H1 (cell line): ENCODE results near the gene PDZD8. TPM values are rescaled to one million over a fixed set of nuclear protein-coding genes. Genes with fewer than 3 reads are reported as not detected.

Experiments used
- CTCF ChIA-PET: fragments of 300-600 bp; sonication (Branson Sonifier 250); formaldehyde crosslinking; loops from one replicate; lab custom pipeline; 2021; ENCODE audit not compliant: partially characterized antibody; lab: Charles Lee
- POLR2A ChIA-PET: fragments of 300-600 bp; sonication (Branson Sonifier 250); formaldehyde crosslinking; loops from one replicate; lab custom pipeline; 2021; ENCODE audit warnings: inconsistent platforms; ENCODE audit not compliant: partially characterized antibody; lab: Charles Lee
- DNase-seq, 2 experiments: peaks; one replicate each; pipeline versions ENCODE4 v3.0.0 to v3.0.0-alpha.2; 2010 to 2022; ENCODE audit warnings: low spot score in 2 of 2, low read depth in 1 of 2, mixed read lengths in 1 of 2
- FAIRE-seq: peaks from 2 replicates; lab custom pipeline; 2011; peaks lifted over from hg19 to GRCh38; lab: Jason Lieb, UNC
- H2AFZ ChIP-seq: 2 replicates; pipeline ENCODE4 v1.8.1; 2012; ENCODE audit warnings: low read length, inconsistent platforms
- H2AK5ac ChIP-seq: 2 replicates; pipeline ENCODE4 v1.6.1; 2013; ENCODE audit warnings: low read depth, low read length
- H2BK120ac ChIP-seq: replicated peaks from 2 replicates; pipeline ENCODE3; 2013; ENCODE audit warnings: low read depth, low read length, inconsistent platforms
- H2BK12ac ChIP-seq: 2 replicates; pipeline ENCODE4 v1.6.1; 2013; ENCODE audit warnings: low read depth, low read length
- H2BK15ac ChIP-seq: 2 replicates; pipeline ENCODE4 v1.6.1; 2013; ENCODE audit warnings: low read length
- H2BK20ac ChIP-seq: 2 replicates; pipeline ENCODE4 v1.6.1; 2013; ENCODE audit warnings: low read length
- H2BK5ac ChIP-seq: 2 replicates; pipeline ENCODE4 v1.6.1; 2013; ENCODE audit warnings: low read depth, low read length
- H3K14ac ChIP-seq: 2 replicates; pipeline ENCODE4 v1.6.1; 2013; ENCODE audit warnings: inconsistent platforms; ENCODE audit not compliant: insufficient read length
- H3K18ac ChIP-seq: 2 replicates; pipeline ENCODE4 v1.6.1; 2013; ENCODE audit warnings: low read length; ENCODE audit errors: extremely low read depth
- H3K23ac ChIP-seq: 2 replicates; pipeline ENCODE4 v1.6.1; 2013; ENCODE audit warnings: inconsistent platforms; ENCODE audit not compliant: insufficient read length
- H3K23me2 ChIP-seq: 2 replicates; pipeline ENCODE4 v1.6.1; 2013; ENCODE audit warnings: low read depth, low read length
- H3K27ac ChIP-seq: 2 replicates; pipeline ENCODE4 v1.6.1; 2011; ENCODE audit warnings: low read depth, low read length, inconsistent platforms
- H3K27me3 ChIP-seq, 4 experiments: replicated peaks in 1 of 4; 1 replicate in 1 of 4; 2 replicates in 3 of 4; pipeline versions ENCODE4 v1.6.1 to v1.8.1; 2011 to 2013; ENCODE audit warnings: low read length in 3 of 4, mild to moderate bottlenecking in 3 of 4, inconsistent platforms in 2 of 4, mixed read lengths in 2 of 4, moderate library complexity in 1 of 4; ENCODE audit not compliant: control insufficient read depth in 3 of 4, insufficient read depth in 3 of 4; ENCODE audit errors: extremely low read depth in 1 of 4
- H3K36me3 ChIP-seq, 4 experiments: 2 replicates each; pipeline versions ENCODE4 v1.6.1 to v1.8.1; 2011 to 2013; ENCODE audit warnings: mild to moderate bottlenecking in 4 of 4, low read length in 3 of 4, moderate library complexity in 2 of 4, control low read depth in 1 of 4, inconsistent platforms in 1 of 4; ENCODE audit not compliant: insufficient read depth in 4 of 4, control insufficient read depth in 2 of 4
- H3K4ac ChIP-seq: replicated peaks from 2 replicates; pipeline ENCODE3; 2013; ENCODE audit warnings: low read length, low read depth, mixed read lengths, inconsistent platforms; ENCODE audit not compliant: insufficient read length
- H3K4me1 ChIP-seq, 4 experiments: replicated peaks in 1 of 4; 1 replicate in 1 of 4; 2 replicates in 3 of 4; pipeline versions ENCODE4 v1.6.1 to v1.8.1; 2011 to 2013; ENCODE audit warnings: low read length in 3 of 4, inconsistent platforms in 2 of 4, mixed read lengths in 1 of 4; ENCODE audit not compliant: insufficient read depth in 4 of 4, control insufficient read depth in 3 of 4
- H3K4me2 ChIP-seq, 2 experiments: 2 replicates each; pipeline versions ENCODE4 v1.6.1 to v1.8.1; 2011 to 2013; ENCODE audit warnings: low read depth in 2 of 2, low read length in 2 of 2, control low read depth in 1 of 2, inconsistent platforms in 1 of 2, mild to moderate bottlenecking in 1 of 2; ENCODE audit not compliant: insufficient read depth in 1 of 2
- H3K4me3 ChIP-seq, 4 experiments: fragments of 200-600, 300-600 bp in 1 of 4; sonication (generic), shearing (Covaris generic), sonication (Bioruptor Twin) in 1 of 4; 2 replicates each; pipeline versions ENCODE4 v1.5.1 to v1.8.1; 2011 to 2016; ENCODE audit warnings: low read length in 4 of 4, low read depth in 3 of 4, control low read depth in 2 of 4, inconsistent platforms in 2 of 4, mild to moderate bottlenecking in 2 of 4, mixed read lengths in 1 of 4, moderate library complexity in 1 of 4; ENCODE audit not compliant: insufficient read depth in 2 of 4; ENCODE audit errors: extremely low read depth in 1 of 4
- H3K56ac ChIP-seq: replicated peaks from 2 replicates; pipeline ENCODE3; 2013; ENCODE audit warnings: low read depth, mild to moderate bottlenecking, mixed read lengths, low read length, inconsistent platforms; ENCODE audit not compliant: insufficient read length
- H3K79me1 ChIP-seq: 2 replicates; pipeline ENCODE4 v1.6.1; 2013; ENCODE audit warnings: low read depth, low read length, control low read depth
- H3K79me2 ChIP-seq, 2 experiments: 2 replicates each; pipeline versions ENCODE4 v1.6.1 to v1.8.1; 2012 to 2013; ENCODE audit warnings: low read length in 2 of 2, mild to moderate bottlenecking in 2 of 2, inconsistent platforms in 1 of 2; ENCODE audit not compliant: insufficient read depth in 2 of 2, control insufficient read depth in 1 of 2
- H3K9ac ChIP-seq, 4 experiments: replicated peaks in 1 of 4; 1 replicate in 1 of 4; 2 replicates in 3 of 4; pipeline versions ENCODE4 v1.6.1 to v1.8.1; 2011 to 2013; ENCODE audit warnings: low read depth in 3 of 4, low read length in 3 of 4, control low read depth in 2 of 4, mild to moderate bottlenecking in 2 of 4, moderate library complexity in 2 of 4, inconsistent platforms in 1 of 4; ENCODE audit errors: extremely low read depth in 1 of 4
- H3K9me3 ChIP-seq, 2 experiments: 2 replicates each; pipeline versions ENCODE4 v1.6.1 to v1.8.1; 2012 to 2013; ENCODE audit warnings: mild to moderate bottlenecking in 2 of 2, moderate library complexity in 2 of 2, control low read depth in 1 of 2, inconsistent platforms in 1 of 2, low read depth in 1 of 2, low read length in 1 of 2, mixed read lengths in 1 of 2; ENCODE audit not compliant: insufficient read depth in 2 of 2
- H4K20me1 ChIP-seq, 2 experiments: replicated peaks in 1 of 2; 2 replicates each; pipeline versions ENCODE3 to v1.8.1; 2011 to 2013; ENCODE audit warnings: inconsistent platforms in 2 of 2, low read length in 2 of 2, mild to moderate bottlenecking in 1 of 2; ENCODE audit not compliant: insufficient read depth in 2 of 2, control insufficient read depth in 1 of 2
- H4K5ac ChIP-seq: 2 replicates; pipeline ENCODE4 v1.6.1; 2013; ENCODE audit warnings: low read length, low read depth, mixed read lengths, inconsistent platforms; ENCODE audit not compliant: insufficient read length
- H4K8ac ChIP-seq: 2 replicates; pipeline ENCODE4 v1.8.0; 2013; ENCODE audit warnings: mild to moderate bottlenecking, moderate library complexity, low read length, inconsistent platforms; ENCODE audit not compliant: insufficient read depth; ENCODE audit errors: extremely low read depth
- H4K91ac ChIP-seq: replicated peaks from 2 replicates; pipeline ENCODE3; 2013; ENCODE audit warnings: low read length, mixed read lengths, inconsistent platforms; ENCODE audit not compliant: insufficient read length
- BRCA1 ChIP-seq: IDR thresholded peaks from 2 replicates; pipeline ENCODE4 v1.6.1; 2012; ENCODE audit warnings: low read depth, low read length, improper control_type of control experiment
- EZH2 ChIP-seq: fragments of 200-600 bp; sonication (generic); IDR thresholded peaks from 2 replicates; pipeline ENCODE4 v1.7.1; 2012; ENCODE audit warnings: low read depth, mild to moderate bottlenecking, moderate library complexity, low read length, inconsistent platforms; ENCODE audit not compliant: severe bottlenecking
- GABPA ChIP-seq: IDR thresholded peaks from 2 replicates; pipeline ENCODE4 v1.6.1; 2011; ENCODE audit warnings: mild to moderate bottlenecking, low read length, moderate library complexity, borderline replicate concordance; ENCODE audit not compliant: insufficient read depth
- HDAC6 ChIP-seq: IDR thresholded peaks from one replicate; pipeline ENCODE4 v1.7.1; 2012; ENCODE audit warnings: low read depth, mild to moderate bottlenecking, inconsistent platforms, low read length, moderate library complexity
- MAX ChIP-seq: IDR thresholded peaks from 2 replicates; pipeline ENCODE4 v1.6.1; 2012; ENCODE audit warnings: inconsistent platforms
- RAD21 ChIP-seq, 2 experiments: IDR thresholded peaks in 1 of 2; conservative IDR thresholded peaks in 1 of 2; 2 replicates each; pipeline ENCODE4 v1.6.1; 2011; ENCODE audit warnings: low read depth in 2 of 2, low read length in 2 of 2, improper control_type of control experiment in 1 of 2, inconsistent platforms in 1 of 2, mild to moderate bottlenecking in 1 of 2, moderate library complexity in 1 of 2
- WGBS, 2 experiments: shearing (Covaris generic) in 1 of 2; methylation state at CpG; one replicate each; pipeline versions ENCODE4 v1.1.6 to v1.1.7; 2013 to 2015; ENCODE audit warnings: low lambda C conversion rate in 2 of 2, mixed read lengths in 2 of 2, inconsistent platforms in 1 of 2, low coverage in 1 of 2, missing lambda C conversion rate in 1 of 2; ENCODE audit not compliant: insufficient replicate concordance in 2 of 2, insufficient coverage in 1 of 2, insufficient read length in 1 of 2; ENCODE audit errors: extremely low coverage in 1 of 2, missing lambda C conversion rate in 1 of 2; 5-methylcytosine and 5-hydroxymethylcytosine counted together
- polyA plus RNA-seq, 7 experiments: library from polyadenylated mRNA; depleted of rRNA in 3 of 7; stranded (reverse) in 5 of 7; unstranded in 2 of 7; fragments of >200 nt in 5 of 7; fragments of 200-250 nt in 2 of 7; gene quantifications; 1 replicate in 5 of 7; 2 replicates in 1 of 7; 4 replicates in 1 of 7; pipeline versions ENCODE4 v1.2.1 to v1.2.3, GENCODE V29; 2011 to 2013; ENCODE audit warnings: missing spikeins in 2 of 7, mixed read lengths in 2 of 7
- total RNA-seq: library from RNA; stranded (reverse); fragmentation: NEBNext Ultra II Directional; extraction: Animal tissue kit (Norgen Biotek cat#: 25700); gene quantifications from 2 replicates; pipeline ENCODE4 v1.2.1, GENCODE V29; 2021

The PDZD8 gene
- total and polyA plus RNA-seq, 2 of the 8 experiments (the other 6 are each of a cell fraction or from before 2014, with no cell fraction given), result 10.9 to 50.1 TPM

- WGBS, 2 experiments, result 87% methylated on average over 3 of the region's 3 CpGs; no CpG with 5 or more reads in 1 of the 2 experiments
- Histone ChIP-seq H3K23me2 (no peaks in the 10 kb centered on the region; the same call in 1 of the 2 replicates), H3K9me3 (no peaks in the 10 kb centered on the region), H3K4me2 (no peak overlapping the region), H3K56ac (no peak overlapping the region), H3K79me1 (no peaks in the 10 kb centered on the region), H3K36me3 (no peaks in the 10 kb centered on the region), H2BK5ac (no peak overlapping the region), H3K79me2 (no peaks in the 10 kb centered on the region), H3K9ac (no peak overlapping the region), H2AFZ (no peak overlapping the region), H3K27me3 (no peaks in the 10 kb centered on the region), H2BK12ac (no peak overlapping the region), H4K20me1 (peaks cover 0 to 5% of the 10 kb centered on the region in 2 experiments), H3K18ac (no peak overlapping the region), H2BK15ac (no peak overlapping the region), H3K4me3 (no peak overlapping the region), H2BK20ac (no peak overlapping the region), H2BK120ac (no peak overlapping the region), H3K23ac (no peak overlapping the region), H4K8ac (no peak overlapping the region), H4K5ac (no peak overlapping the region), H2AK5ac (no peak overlapping the region)
- no peak for FAIRE-seq
- no peak for DNase-seq
- CTCF ChIA-PET, result no interaction called here
- TF ChIP-seq EZH2 (no peak), GABPA (no peak), RAD21 (IDR thresholded peaks at IDR 0.05 in 1 of 2, conservative IDR thresholded peaks at IDR 0.05 in 1 of 2; ENCODE audit: low read depth in 2 of 2, low read length in 2 of 2) (no peak), HDAC6 (no peak), MAX (no peak), BRCA1 (no peak)
- TF ChIP-seq, all 59 proteins: peak for 0
- H3K14ac ChIP-seq, result no peak overlapping the region
- H3K4me1 ChIP-seq, result no peaks in the 10 kb centered on the region
- H3K27ac ChIP-seq, result no peak overlapping the region
- H3K4ac ChIP-seq, result no peak overlapping the region
- H4K91ac ChIP-seq, result no peak overlapping the region
- POLR2A ChIA-PET, result no interaction called here
These were observed 103.8 kb downstream of the PDZD8 start for GRCh38 chr10:117271427-117271826.
